AG04450 (cell line): Measurements from ENCODE around the gene CRCP. TPM values are rescaled to one million over a fixed set of nuclear protein-coding genes. Genes with fewer than 3 reads are reported as not detected.
"Not testable (repeated sequence)": the region's sequence is repeated elsewhere in the genome, so short reads cannot be mapped to it uniquely, and the experiment has no call there.

Experiments used
- CTCF ChIA-PET: fragments of 300-600, 350-600 bp; formaldehyde crosslinking; extraction: SDS; loops from one replicate; lab custom pipeline; 2022; ENCODE audit warnings: antibody characterized with exemption, inconsistent platforms; lab: Charles Lee
- POLR2A ChIA-PET: fragments of 350-600 bp; formaldehyde crosslinking; extraction: SDS; loops from one replicate; lab custom pipeline; 2021; ENCODE audit warnings: antibody characterized with exemption, inconsistent platforms; lab: Yijun Ruan, JAX
- DNase-seq: peaks from one replicate; pipeline ENCODE4 v3.0.0-alpha.2; 2011; ENCODE audit warnings: low read depth, low spot score
- H3K27ac ChIP-seq: one replicate; pipeline ENCODE4 v1.5.1; 2012; ENCODE audit warnings: low read depth, low read length, control low read depth
- H3K27me3 ChIP-seq: one replicate; pipeline ENCODE4 v1.6.0; 2012; ENCODE audit warnings: low read length; ENCODE audit not compliant: control insufficient read depth, insufficient read depth
- H3K4me3 ChIP-seq: 2 replicates; pipeline ENCODE4 v1.5.1; 2011; ENCODE audit warnings: mild to moderate bottlenecking, low read depth, low read length, control low read depth
- H3K9me3 ChIP-seq: 2 replicates; pipeline ENCODE4 v1.5.1; 2012; ENCODE audit warnings: low read length; ENCODE audit not compliant: control insufficient read depth, insufficient read depth
- polyA plus RNA-seq: library from polyadenylated mRNA; depleted of rRNA; stranded (reverse); fragments of >200 nt; gene quantifications from 2 replicates; pipeline ENCODE4 v1.2.3, GENCODE V29; 2011
- TF ChIP-seq, protein P1 (sequence below): IDR thresholded peaks from 2 replicates; pipeline ENCODE4 v1.5.1; 2011; ENCODE audit warnings: low read depth, low read length, control low read depth, inconsistent platforms

The CRCP gene
- polyA plus RNA-seq, 1 experiment, result 28.5 TPM

GRCh38 chr7:66110856-66111255 lies 3.8 kb upstream of the CRCP start:
- TF ChIP-seq, protein P1, sequence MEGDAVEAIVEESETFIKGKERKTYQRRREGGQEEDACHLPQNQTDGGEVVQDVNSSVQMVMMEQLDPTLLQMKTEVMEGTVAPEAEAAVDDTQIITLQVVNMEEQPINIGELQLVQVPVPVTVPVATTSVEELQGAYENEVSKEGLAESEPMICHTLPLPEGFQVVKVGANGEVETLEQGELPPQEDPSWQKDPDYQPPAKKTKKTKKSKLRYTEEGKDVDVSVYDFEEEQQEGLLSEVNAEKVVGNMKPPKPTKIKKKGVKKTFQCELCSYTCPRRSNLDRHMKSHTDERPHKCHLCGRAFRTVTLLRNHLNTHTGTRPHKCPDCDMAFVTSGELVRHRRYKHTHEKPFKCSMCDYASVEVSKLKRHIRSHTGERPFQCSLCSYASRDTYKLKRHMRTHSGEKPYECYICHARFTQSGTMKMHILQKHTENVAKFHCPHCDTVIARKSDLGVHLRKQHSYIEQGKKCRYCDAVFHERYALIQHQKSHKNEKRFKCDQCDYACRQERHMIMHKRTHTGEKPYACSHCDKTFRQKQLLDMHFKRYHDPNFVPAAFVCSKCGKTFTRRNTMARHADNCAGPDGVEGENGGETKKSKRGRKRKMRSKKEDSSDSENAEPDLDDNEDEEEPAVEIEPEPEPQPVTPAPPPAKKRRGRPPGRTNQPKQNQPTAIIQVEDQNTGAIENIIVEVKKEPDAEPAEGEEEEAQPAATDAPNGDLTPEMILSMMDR, result no peak
- H3K9me3 ChIP-seq, result no peaks in the 10 kb centered on the region; the same call in 1 of the 2 replicates
- CTCF ChIA-PET, result no interaction called here
- no peaks in the 10 kb centered on the region for H3K27me3 ChIP-seq
- POLR2A ChIA-PET, result interaction anchor here (0.7 to 1.2 kb wide), 5 partner anchors 10 to 94 kb away, joined by 3 to 5 read pairs (median 3); partner anchors contain the start of genes ASL and TPST1
- no peak overlapping the region for H3K4me3 ChIP-seq
- peak; percentile 73 for DNase-seq
- H3K27ac ChIP-seq, result peak overlapping the region; percentile 77

GRCh38 chr7:66116680-66117420 lies 2.2 kb downstream of the CRCP start:
- H3K27me3 ChIP-seq, POLR2A ChIA-PET, H3K9me3 ChIP-seq, DNase-seq, H3K4me3 ChIP-seq, H3K27ac ChIP-seq: not testable (repeated sequence)
- CTCF ChIA-PET, result interaction anchor here (1.4 kb wide), 1 partner anchor 86 kb away, joined by 3 read pairs; no protein-coding TSS in a partner anchor

DNA sequence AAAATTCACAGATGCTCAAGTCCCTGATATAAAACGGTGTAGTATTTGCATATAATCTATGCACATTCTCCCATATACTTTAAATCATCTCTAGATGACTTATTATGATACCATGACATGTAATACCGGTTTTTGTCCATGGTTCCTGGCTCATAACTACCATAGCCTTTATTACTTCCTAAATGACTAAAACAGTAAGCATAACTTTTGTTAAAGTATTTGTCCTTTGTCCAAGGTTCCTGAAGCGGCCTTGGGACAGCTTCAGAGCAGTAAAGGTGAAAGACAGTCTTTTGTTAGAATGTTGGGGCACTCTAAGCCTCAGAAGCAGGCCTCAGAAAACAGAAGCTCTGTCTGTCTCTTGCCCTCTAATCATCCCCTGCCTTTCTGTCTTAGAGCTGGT lies 4.0 kb downstream of the CRCP start:
- ChIA-PET CTCF (no interaction called here), POLR2A (no interaction called here)
- no peak overlapping the region for H3K4me3 ChIP-seq
- H3K9me3 ChIP-seq, result no peaks in the 10 kb centered on the region
- DNase-seq, result no peak
- TF ChIP-seq, protein P1, result no peak
- H3K27me3 ChIP-seq, result no peaks in the 10 kb centered on the region
- H3K27ac ChIP-seq, result no peak overlapping the region

DNA sequence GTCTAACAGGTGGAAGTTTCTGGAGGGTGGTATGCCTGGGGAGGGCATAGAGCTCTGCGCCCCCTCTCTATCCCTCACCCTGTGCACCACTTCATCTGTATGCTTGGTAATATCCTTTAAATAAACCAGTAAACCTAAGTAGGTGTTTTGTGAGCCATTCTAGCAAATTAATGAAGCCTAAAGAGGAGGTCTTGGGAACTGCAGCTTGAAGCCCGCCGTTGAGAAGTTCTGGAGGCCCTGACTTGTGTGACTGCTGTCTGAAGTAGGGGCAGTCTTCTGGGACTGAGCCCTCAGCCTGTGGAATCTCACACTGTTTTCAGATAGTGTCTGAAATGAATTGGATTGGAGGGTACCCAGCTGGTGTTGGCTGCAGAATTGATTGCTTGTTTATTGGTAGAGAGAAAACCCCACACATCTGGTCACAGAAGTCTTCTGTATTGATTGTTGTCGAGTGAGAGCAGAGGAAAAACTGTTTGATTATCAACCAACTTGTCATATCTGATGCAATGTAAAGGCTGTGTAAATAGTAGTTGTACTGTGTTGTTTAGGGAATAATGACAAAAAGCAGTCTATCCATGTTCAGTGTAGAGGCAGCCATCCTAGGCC lies 4.7 kb downstream of the CRCP start:
- TF ChIP-seq, protein P1, result no peak
- CTCF ChIA-PET, result no interaction called here
- no peaks in the 10 kb centered on the region for H3K9me3 ChIP-seq
- no peak overlapping the region for H3K27ac ChIP-seq
- H3K4me3 ChIP-seq, result no peak overlapping the region
- no peak for DNase-seq
- no peaks in the 10 kb centered on the region for H3K27me3 ChIP-seq
- POLR2A ChIA-PET, result no interaction called here

- Histone ChIP-seq H3K9me3 (no peaks in the 10 kb centered on the region), H3K4me3 (no peak overlapping the region), H3K27ac (no peak overlapping the region), H3K27me3 (no peaks in the 10 kb centered on the region)
- ChIA-PET POLR2A (no interaction called here), CTCF (no interaction called here)
- TF ChIP-seq, protein P1, result no peak
- no peak for DNase-seq
Measured at GRCh38 chr7:66123175-66123528, 8.5 kb downstream of the CRCP start.

GRCh38 chr7:66124569-66124861 lies 9.9 kb downstream of the CRCP start:
- CTCF ChIA-PET, result interaction anchor here (0.7 kb wide), 1 partner anchor 531 kb away, joined by 3 read pairs; no protein-coding TSS in a partner anchor
- H3K27me3 ChIP-seq, H3K4me3 ChIP-seq, POLR2A ChIA-PET, H3K9me3 ChIP-seq, DNase-seq, H3K27ac ChIP-seq: not testable (repeated sequence)
